C4-2B (cell line): ENCODE data around the gene TMUB1.

ENCODE experiments used
- H3K27ac ChIP-seq: fragments of 450-650 bp; 2 replicates; pipeline ENCODE4 v1.5.1; 2017
- CTCF ChIP-seq: fragments of 450-650 bp; conservative IDR thresholded peaks from 2 replicates; pipeline ENCODE4 v1.5.1; 2017; ENCODE audit warnings: mild to moderate bottlenecking
- ZFX ChIP-seq: fragments of 450-650 bp; IDR thresholded peaks from 2 replicates; pipeline ENCODE4 v1.6.1; 2017

Gene TMUB1

GRCh38 chr7:151100921-151101320 lies 17.6 kb upstream of the TMUB1 start:
- no peak overlapping the region for H3K27ac ChIP-seq
- TF ChIP-seq CTCF: no peak
- no peak for TF ChIP-seq ZFX

GRCh38 chr7:151099486-151100211 lies 16.4 kb upstream of the TMUB1 start:
- no peak overlapping the region for H3K27ac ChIP-seq
- TF ChIP-seq CTCF (no peak), ZFX (no peak)

GRCh38 chr7:151095828-151096475 lies 12.7 kb upstream of the TMUB1 start:
- TF ChIP-seq CTCF (no peak), ZFX (no peak)
- no peak overlapping the region for H3K27ac ChIP-seq

- TF ChIP-seq CTCF: no peak
- no peak for TF ChIP-seq ZFX
- H3K27ac ChIP-seq: no peak overlapping the region
Measured at GRCh38 chr7:151095123-151095797, 12.0 kb upstream of the TMUB1 start.

- no peak overlapping the region for H3K27ac ChIP-seq
Measured at GRCh38 chr7:151094675-151095074, 11.4 kb upstream of the TMUB1 start.

GRCh38 chr7:151093748-151094147 lies 10.5 kb upstream of the TMUB1 start:
- H3K27ac ChIP-seq: no peak overlapping the region
- TF ChIP-seq CTCF: no peak
- no peak for TF ChIP-seq ZFX

More at GRCh38 chr7:151094675-151095074, 11.4 kb upstream of the TMUB1 start:
- TF ChIP-seq ZFX: no peak
- no peak for TF ChIP-seq CTCF

- H3K27ac ChIP-seq: no peak overlapping the region
- no peak for TF ChIP-seq ZFX
- no peak for TF ChIP-seq CTCF
Measured at GRCh38 chr7:151091988-151092387, 8.7 kb upstream of the TMUB1 start.
